SK-N-SH treated with all-trans-retinoic acid at 6 μM for 48 hours (cell line): Measurements from ENCODE around the gene EVA1C.
"Not testable (repeated sequence)": the region's sequence is repeated elsewhere in the genome, so short reads cannot be mapped to it uniquely, and the experiment has no call there.

Source experiments
- ATAC-seq: fragments of 200-7000 bp; cut with Tn5 transposase; 3 replicates; pipeline ENCODE4 v1.9.1; 2020; ENCODE audit warnings: mild to moderate bottlenecking, moderate library complexity
- ARNTL ChIP-seq: fragments of 450-650 bp; formaldehyde crosslinking; IDR thresholded peaks from 2 replicates; pipeline ENCODE4 v1.5.0; 2020; ENCODE audit warnings: low read depth, mild to moderate bottlenecking, moderate library complexity, borderline replicate concordance
- BACH2 ChIP-seq: fragments of 250-450 bp; sonication (Bioruptor Pico); IDR thresholded peaks from 2 replicates; pipeline ENCODE4 v1.9.0; 2021; ENCODE audit warnings: mild to moderate bottlenecking, borderline replicate concordance
- CREB5 ChIP-seq: fragments of 250-450 bp; sonication (Bioruptor Pico); IDR thresholded peaks from 2 replicates; pipeline ENCODE4 v1.5.1; 2020; ENCODE audit warnings: low read depth, mild to moderate bottlenecking, moderate library complexity
- CSDC2 ChIP-seq: fragments of 250-450 bp; sonication (Bioruptor Pico); IDR thresholded peaks from 2 replicates; pipeline ENCODE4 v1.5.0; 2020; ENCODE audit warnings: mild to moderate bottlenecking, moderate library complexity
- CSRNP3 ChIP-seq: fragments of 250-450 bp; sonication (Bioruptor Pico); IDR thresholded peaks from 2 replicates; pipeline ENCODE4 v1.5.1; 2021; ENCODE audit warnings: mild to moderate bottlenecking, moderate library complexity
- ESRRG ChIP-seq: fragments of 250-450 bp; sonication (Bioruptor Pico); IDR thresholded peaks from 2 replicates; pipeline ENCODE4 v1.6.1; 2021; ENCODE audit warnings: mild to moderate bottlenecking
- GLIS3 ChIP-seq: fragments of 250-450 bp; sonication (Bioruptor Pico); IDR thresholded peaks from 2 replicates; pipeline ENCODE4 v1.5.0; 2020; ENCODE audit warnings: mild to moderate bottlenecking, moderate library complexity
- ISL1 ChIP-seq: fragments of 250-450 bp; sonication (Bioruptor Pico); IDR thresholded peaks from 2 replicates; pipeline ENCODE4 v2.1.2; 2022; ENCODE audit warnings: mild to moderate bottlenecking, moderate library complexity
- OSR1 ChIP-seq: fragments of 250-450 bp; sonication (Bioruptor Pico); IDR thresholded peaks from 2 replicates; pipeline ENCODE4 v1.8.0; 2022; ENCODE audit warnings: moderate library complexity, mild to moderate bottlenecking, inconsistent platforms
- PATZ1 ChIP-seq: fragments of 250-450 bp; sonication (Bioruptor Pico); IDR thresholded peaks from 2 replicates; pipeline ENCODE4 v1.8.0; 2020; ENCODE audit warnings: mild to moderate bottlenecking, moderate library complexity, borderline replicate concordance
- POU6F1 ChIP-seq: fragments of 250-450 bp; sonication (Bioruptor Pico); IDR thresholded peaks from 2 replicates; pipeline ENCODE4 v1.8.0; 2021; ENCODE audit warnings: low read depth, mild to moderate bottlenecking, moderate library complexity, borderline replicate concordance
- SNAI2 ChIP-seq: fragments of 250-450 bp; sonication (Bioruptor Pico); IDR thresholded peaks from 2 replicates; pipeline ENCODE4 v1.5.0; 2020; ENCODE audit warnings: mild to moderate bottlenecking, moderate library complexity
- TCF4 ChIP-seq: fragments of 250-450 bp; sonication (Bioruptor Pico); IDR thresholded peaks from 2 replicates; pipeline ENCODE4 v1.8.0; 2021; ENCODE audit warnings: mild to moderate bottlenecking, moderate library complexity, borderline replicate concordance
- TOX ChIP-seq: fragments of 250-450 bp; sonication (Bioruptor Pico); IDR thresholded peaks from 2 replicates; pipeline ENCODE4 v1.8.0; 2021; ENCODE audit warnings: mild to moderate bottlenecking, moderate library complexity, borderline replicate concordance
- ZC3H10 ChIP-seq: fragments of 250-450 bp; sonication (Bioruptor Pico); IDR thresholded peaks from 2 replicates; pipeline ENCODE4 v1.5.1; 2021; ENCODE audit warnings: mild to moderate bottlenecking, moderate library complexity
- ZFP3 ChIP-seq: fragments of 250-450 bp; sonication (Bioruptor Pico); IDR thresholded peaks from 2 replicates; pipeline ENCODE4 v1.5.0; 2020; ENCODE audit warnings: mild to moderate bottlenecking, moderate library complexity
- ZFP30 ChIP-seq: fragments of 450-650 bp; formaldehyde crosslinking; IDR thresholded peaks from 2 replicates; pipeline ENCODE4 v1.5.0; 2022; ENCODE audit warnings: mild to moderate bottlenecking, moderate library complexity
- ZNF565 ChIP-seq: fragments of 450-650 bp; formaldehyde crosslinking; conservative IDR thresholded peaks from 2 replicates; pipeline ENCODE4 v1.5.0; 2020; ENCODE audit warnings: low read depth, mild to moderate bottlenecking, moderate library complexity
- ZNF70 ChIP-seq: fragments of 450-650 bp; formaldehyde crosslinking; IDR thresholded peaks from 2 replicates; pipeline ENCODE4 v1.5.0; 2020; ENCODE audit warnings: mild to moderate bottlenecking, moderate library complexity
- ZNF8 ChIP-seq: fragments of 450-650 bp; formaldehyde crosslinking; IDR thresholded peaks from 2 replicates; pipeline ENCODE4 v1.5.0; 2020; ENCODE audit warnings: mild to moderate bottlenecking, moderate library complexity

The EVA1C gene

GRCh38 chr21:32523988-32524719 lies 111.6 kb downstream of the EVA1C start:
- ATAC-seq, result peak; percentile 30
- TF ChIP-seq SNAI2 (CRISPR knock-in tag) (0 out of 2 replicates have a peak, but pooled peaks have one; percentile 17), POU6F1 (CRISPR knock-in tag) (no peak), ARNTL (CRISPR knock-in tag) (no peak)

GRCh38 chr21:32525282-32525681 lies 112.8 kb downstream of the EVA1C start:
- ATAC-seq, result no peak
- TF ChIP-seq SNAI2 (CRISPR knock-in tag), result no peak

GRCh38 chr21:32529679-32530078 lies 117.2 kb downstream of the EVA1C start:
- no peak for ATAC-seq
- TF ChIP-seq ESRRG (CRISPR knock-in tag) (no peak), ZNF8 (no peak), TCF4 (CRISPR knock-in tag) (no peak)

- not testable (repeated sequence) for ATAC-seq
Observed at GRCh38 chr21:32530809-32531208, 118.3 kb downstream of the EVA1C start.

GRCh38 chr21:32531561-32531960 lies 119.1 kb downstream of the EVA1C start:
- ATAC-seq, result not testable (repeated sequence)

- no peak for TF ChIP-seq ZNF565 (CRISPR knock-in tag)
- TF ChIP-seq CSDC2 (CRISPR knock-in tag), result no peak
- TF ChIP-seq ZNF8, result no peak
- TF ChIP-seq CSRNP3 (CRISPR knock-in tag), result no peak
- no peak for TF ChIP-seq POU6F1 (CRISPR knock-in tag)
- TF ChIP-seq ZFP30 (CRISPR knock-in tag), result no peak
- TF ChIP-seq ZFP3, result no peak
- no peak for TF ChIP-seq ARNTL (CRISPR knock-in tag)
- no peak for TF ChIP-seq ZNF70 (CRISPR knock-in tag)
- no peak for TF ChIP-seq ISL1 (CRISPR knock-in tag)
- no peak for TF ChIP-seq PATZ1 (CRISPR knock-in tag)
- no peak for TF ChIP-seq CREB5 (CRISPR knock-in tag)
- TF ChIP-seq SNAI2 (CRISPR knock-in tag), result no peak
- no peak for TF ChIP-seq BACH2 (CRISPR knock-in tag)
- TF ChIP-seq ESRRG (CRISPR knock-in tag), result no peak
- no peak for TF ChIP-seq ZC3H10
- TF ChIP-seq OSR1 (CRISPR knock-in tag), result no peak
- no peak for TF ChIP-seq TOX
- no peak for TF ChIP-seq GLIS3
- TF ChIP-seq TCF4 (CRISPR knock-in tag), result no peak
- no peak for ATAC-seq
Observed at GRCh38 chr21:32532636-32533035, 120.1 kb downstream of the EVA1C start.
